GM12892 (cell line): ENCODE data around the gene HTR1D.
"Not testable (repeated sequence)": the region's sequence is repeated elsewhere in the genome, so short reads cannot be mapped to it uniquely, and the experiment has no call there.

Experiments used
- POLR2A ChIP-seq: IDR thresholded peaks from 2 replicates; pipeline ENCODE4 v1.6.1; 2011; ENCODE audit warnings: low read depth, low read length, control low read depth
- TAF1 ChIP-seq: IDR thresholded peaks from 2 replicates; pipeline ENCODE4 v1.6.1; 2011; ENCODE audit warnings: low read depth, mild to moderate bottlenecking, control low read depth, low read length, borderline replicate concordance

DNA sequence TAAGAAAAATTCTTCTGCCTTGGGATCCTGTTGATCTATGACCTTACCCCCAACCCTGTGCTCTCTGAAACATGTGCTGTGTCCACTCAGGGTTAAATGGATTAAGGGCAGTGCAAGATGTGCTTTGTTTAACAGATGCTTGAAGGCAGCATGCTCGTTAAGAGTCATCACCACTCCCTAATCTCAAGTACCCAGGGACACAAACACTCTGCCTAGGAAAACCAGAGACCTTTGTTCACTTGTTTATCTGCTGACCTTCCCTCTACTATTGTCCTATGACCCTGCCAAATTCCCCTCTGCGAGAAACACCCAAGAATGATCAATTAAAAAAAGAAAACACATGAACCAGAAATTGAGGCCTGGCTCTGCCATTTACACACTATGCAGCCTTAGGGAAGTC is 40.8 kb upstream of the HTR1D start:
- not testable (repeated sequence) for TF ChIP-seq POLR2A, TAF1
